NAMALWA (cell line): ENCODE data around the gene MAPK9.
"Not testable (repeated sequence)": the region's sequence is repeated elsewhere in the genome, so short reads cannot be mapped to it uniquely, and the experiment has no call there.

Experiments
- DNase-seq: peaks from one replicate; pipeline ENCODE4 v3.0.0-alpha.2; 2015; ENCODE audit warnings: low spot score

Gene MAPK9

DNA sequence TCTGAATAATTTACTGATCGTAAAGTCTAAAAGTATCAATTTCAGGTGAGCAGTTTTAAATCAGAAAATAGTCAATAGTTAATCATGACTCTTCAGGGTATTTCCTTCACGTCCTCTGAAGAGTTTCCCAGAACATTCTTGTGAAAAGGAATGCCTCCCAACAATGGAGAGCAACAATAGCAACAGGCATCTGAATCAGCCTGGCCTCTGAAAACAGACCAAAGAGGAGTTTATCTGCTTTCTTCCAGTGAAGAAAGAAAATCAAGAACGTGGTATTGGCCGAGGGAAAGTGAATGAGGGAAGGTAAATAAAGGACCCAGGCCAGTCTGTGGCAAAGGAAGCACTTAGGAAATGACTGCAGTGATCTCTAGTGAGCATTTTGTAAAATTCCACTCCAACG is 56.8 kb downstream of the MAPK9 start:
- DNase-seq: no peak

DNA sequence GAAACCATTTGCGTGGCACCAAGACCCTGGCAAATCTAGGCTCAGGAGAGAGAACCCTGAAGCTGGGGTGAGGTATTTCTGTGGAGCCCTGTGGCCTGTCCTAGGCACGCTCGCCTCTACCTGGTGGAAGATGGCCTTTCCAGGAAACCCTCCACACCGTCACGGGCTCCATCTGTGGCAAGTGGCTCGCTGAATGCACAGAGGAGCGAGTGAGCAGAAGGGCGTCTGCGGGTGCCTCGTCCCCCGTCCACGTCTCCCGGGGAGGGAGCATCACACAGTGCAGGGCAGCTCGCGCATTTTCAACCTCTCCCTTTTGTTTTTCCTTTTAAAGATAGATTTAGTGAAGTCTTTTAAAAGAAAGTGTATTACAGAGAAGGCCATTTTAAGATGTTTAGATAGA is 57.6 kb downstream of the MAPK9 start:
- no peak for DNase-seq

DNA sequence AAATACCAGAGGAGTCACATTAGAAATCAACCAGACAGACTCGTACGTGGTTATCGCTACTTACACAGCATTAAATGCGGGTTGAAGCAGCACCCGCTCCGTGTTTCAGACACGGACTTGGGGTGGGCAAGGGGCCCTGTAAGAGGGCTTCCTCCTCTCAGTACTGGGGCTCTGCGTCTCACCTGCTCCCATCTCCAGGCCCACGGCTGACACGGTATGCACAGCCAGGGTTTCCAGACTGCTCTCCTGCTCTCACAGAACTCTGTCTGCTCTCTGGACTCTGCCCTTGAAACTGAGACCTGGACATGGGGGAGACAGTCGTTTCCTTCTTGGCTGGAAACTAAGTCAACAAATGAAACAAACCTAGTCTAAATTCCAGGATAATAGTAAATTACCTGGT is 58.2 kb downstream of the MAPK9 start:
- no peak for DNase-seq

DNA sequence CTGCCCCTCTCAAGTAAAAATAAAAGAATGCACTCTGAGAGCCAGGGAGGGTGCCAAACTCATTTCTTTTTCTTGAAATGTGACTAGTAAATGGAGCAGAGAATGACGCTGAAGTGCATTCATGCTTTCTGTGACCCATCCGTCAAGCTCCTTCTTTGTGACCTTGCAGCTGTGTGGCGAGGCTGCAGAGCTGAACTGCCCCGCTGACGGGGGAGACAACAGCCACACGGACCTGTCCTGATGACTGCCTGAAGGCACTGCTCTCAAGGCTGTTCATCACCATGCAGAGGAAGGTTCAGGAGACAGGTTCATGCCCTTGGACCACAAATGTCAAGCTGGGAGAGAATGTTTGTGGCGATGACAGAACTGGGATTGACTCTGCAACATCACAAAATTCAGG is 61.9 kb downstream of the MAPK9 start:
- no peak for DNase-seq

DNA sequence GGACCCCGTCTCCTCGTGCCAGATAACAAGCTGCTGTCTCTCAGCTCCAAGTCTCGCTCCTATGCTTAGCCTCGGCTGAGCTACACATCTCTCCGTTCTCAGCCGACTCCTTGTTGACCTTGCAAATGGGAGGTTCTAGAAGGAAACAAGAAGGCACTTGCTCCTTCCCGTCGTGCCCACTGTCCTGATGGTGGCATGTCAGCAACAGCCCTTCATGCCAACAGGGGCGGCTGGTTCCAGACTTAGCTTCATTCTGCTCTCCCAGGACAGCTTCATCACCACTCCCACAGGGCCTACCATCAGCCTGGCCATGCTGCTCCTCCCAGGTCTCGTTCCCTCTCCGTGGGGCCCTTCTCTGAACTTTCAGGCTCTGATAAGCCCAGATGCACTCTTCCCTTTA is 69.8 kb downstream of the MAPK9 start:
- no peak for DNase-seq

DNA sequence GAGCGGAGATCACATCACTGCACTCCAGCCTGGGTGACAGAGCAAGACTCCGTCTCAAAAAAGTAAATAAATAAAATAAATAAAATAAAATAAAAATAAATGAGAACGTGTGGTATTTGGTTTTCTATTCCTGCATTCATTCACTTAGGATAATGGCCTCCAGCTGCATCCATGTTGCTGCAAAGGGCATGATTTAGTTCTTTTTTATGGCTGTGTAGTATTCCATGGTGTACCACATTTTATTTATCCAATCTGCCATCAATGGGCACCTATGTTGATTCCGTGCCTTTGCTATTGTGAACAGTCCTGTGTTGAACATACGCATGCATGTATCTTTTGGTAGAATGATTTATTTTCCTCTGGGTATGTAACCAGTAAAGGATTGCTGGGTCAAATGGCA is 74.1 kb downstream of the MAPK9 start:
- no peak for DNase-seq

DNA sequence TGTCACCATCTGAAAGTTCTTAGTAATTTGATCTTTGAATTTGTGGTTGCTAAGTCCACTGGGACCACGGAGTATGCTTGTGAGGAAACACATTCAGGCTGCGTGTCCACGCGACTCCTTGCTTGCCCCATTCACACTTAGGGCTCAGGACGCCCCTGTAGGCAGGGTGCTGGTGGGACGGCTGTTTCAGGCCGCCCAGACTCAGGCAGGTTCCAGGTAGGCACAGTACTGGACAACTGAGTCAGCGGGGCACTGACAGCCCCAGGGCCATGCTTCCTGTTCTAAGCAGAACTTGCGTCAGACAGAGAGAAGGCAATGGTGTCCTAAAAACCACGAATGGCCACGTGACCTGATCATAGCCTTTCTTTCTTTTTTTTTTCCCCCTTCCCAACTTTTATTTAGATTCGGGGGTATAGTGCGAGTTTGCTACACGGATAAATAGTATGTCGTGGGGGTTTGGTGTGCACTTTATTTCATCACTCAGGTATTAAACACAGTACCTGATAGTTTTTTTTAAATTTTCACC is 75.2 kb downstream of the MAPK9 start:
- DNase-seq: no peak

DNA sequence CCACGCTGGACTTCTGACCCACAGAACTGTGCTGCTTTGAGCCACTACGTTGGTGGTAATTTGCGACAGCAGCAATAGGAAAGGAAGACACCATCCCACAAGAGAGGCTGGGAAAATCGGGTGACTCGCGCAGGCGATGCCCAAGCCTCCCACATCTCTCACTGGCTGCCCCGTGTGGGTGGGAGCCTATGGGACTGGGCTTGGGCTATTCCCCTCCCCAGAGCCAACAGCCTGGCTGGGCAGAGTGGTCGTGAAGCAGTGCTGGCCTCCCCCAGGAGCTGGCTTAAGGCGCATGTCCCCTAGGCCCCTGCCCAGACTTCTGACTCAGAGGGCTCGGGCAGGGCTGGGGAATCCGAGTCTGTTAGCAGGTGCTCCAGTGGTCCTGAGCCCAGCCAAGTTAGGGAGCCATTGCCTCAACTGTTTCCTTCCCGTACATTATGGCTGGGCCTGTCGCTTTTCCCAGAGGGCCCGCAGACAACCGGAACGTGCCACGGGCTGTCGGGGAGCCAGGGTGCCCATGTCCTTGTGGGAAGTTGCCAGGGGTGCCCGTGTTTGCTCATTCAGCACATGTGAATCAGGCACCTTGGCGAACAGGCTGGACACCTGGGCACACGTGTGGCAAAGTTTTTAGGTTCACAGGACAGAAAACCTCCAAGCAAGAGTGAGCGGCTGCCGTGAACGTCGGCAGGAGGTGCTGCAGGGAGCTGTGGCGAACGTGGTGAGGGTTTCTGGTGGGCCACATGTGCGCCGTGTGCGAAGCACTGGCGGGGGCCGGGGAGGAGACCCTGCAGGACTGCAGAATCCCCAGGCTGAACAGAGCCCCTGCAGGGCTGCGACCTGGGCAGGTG is 75.9 kb downstream of the MAPK9 start:
- no peak for DNase-seq

DNA sequence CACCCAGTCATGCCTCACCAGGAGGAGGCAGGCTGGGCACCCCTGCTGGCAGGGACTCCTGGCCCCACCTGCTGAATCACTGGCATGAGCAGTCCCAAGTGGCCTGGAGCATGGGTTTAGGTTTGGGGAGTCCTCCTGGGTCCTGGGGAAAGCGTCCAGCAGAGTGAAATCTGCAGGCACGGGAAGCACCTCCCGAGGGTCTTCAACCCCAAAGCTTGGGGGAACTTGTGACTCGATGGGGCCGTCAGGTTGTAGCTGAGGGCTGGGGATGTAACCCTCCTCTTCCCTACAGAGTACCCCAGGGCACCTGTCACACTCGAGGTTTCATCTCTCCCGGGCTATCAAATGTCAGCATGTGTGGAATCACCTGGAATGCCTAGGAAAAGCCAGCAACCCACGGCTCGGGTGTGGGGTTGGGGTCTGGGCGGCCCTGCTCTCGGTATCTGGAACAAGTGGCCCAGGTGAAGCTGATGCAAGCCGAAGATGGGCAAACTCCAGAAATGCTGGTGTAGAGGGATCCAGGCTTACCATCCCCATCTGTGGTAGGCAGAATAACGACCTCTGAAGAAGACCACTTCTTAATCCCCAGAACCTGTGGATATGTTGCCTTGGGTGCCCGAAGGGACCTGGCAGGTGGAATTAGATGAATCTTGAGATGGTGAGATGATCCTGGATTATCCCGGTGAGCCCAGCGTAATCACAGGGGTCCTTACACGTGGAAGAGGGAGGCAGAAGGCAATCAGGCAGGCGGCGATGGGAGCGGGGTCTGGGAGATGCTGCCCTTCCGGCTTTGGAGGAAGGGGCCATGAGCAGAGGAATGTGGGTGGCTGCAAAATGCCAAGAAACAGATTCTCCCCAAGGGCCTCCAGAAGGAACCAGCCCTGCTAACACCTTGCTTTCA is 76.8 kb downstream of the MAPK9 start:
- DNase-seq: no peak

DNA sequence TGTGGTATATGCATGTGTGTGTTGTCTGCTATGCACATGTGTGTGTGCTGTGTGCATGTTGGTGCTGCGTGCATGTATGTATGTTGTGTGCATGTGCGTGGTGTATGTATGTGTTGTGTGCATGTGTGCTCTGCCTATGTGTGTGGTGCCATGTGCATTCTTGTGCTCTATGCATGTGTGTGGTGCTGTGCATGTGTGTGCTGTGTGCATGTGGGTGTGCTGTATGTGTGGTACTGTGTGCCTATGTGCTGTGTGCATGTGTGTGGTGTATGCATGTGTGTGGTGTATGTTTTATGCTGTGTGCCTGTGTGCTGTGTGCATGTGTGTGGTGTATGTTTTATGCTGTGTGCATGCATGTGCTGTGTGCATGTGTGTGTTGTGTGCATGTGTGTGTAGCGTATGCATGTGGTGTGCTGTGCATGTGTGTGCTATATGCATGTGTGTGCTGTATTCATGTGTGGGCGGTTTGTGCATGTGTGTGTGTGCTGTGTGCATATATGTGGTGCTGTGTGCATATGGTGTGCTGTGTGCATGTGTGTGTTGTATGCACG is 78.2 kb downstream of the MAPK9 start:
- no peak for DNase-seq

DNA sequence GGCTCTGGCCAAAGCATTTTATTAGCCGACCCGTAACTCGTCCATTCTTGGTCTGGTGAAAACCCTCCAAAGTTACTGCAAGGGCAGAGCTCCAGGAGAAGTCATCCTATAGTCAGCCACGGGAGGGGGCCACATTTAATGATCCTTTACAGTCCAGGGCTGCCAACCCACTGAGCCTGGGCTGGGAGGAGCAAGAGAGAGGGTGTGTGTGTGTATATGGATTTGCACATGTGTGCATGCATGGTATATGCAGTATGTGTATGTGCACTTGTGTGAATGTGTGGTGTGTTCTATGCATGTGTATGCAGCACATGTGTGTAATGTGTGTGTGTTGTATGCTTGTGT is 78.7 kb downstream of the MAPK9 start:
- no peak for DNase-seq

DNA sequence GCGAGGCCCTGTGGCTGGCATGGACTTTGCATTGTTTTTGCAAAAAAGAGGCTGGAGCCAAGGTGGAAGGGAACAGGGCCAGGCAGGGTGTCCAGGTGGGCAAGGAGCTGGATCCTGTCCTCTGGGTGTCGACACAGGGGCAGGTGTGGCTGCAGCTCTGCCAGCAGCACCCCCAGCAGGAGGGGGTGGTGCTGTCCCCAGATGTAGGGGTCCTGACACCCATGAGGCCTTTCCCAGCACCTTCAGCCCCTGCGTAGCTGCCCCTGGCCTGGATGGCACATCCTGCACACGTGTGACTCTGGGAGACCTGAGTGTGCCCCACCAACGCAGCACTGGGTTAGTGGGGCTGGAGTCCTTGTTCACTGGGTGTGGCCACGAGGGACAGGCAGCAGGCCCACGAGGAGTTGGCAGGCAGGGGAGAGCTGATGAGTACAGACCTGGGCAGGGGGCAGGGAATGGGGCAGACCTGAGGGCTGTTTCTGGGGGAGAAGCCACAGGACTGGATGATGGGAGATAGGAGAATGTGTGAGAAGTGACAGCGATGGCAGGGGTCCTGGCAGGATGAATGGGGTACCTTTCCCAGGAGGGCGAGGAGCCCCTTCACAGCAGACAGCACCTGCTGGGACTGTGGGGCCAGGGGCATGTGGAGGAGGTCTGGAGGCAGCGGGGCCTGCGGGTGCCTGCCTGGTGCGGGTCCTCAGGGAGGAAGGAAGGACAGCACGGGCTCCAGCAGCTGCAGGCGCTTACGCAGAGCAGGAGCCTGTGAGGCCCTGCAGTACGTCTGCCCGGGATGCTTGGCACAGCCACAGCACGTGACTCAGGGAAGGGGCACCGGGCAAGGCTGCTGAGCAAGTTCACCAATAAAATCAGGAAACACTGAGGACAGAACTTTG is 79.3 kb downstream of the MAPK9 start:
- no peak for DNase-seq

DNA sequence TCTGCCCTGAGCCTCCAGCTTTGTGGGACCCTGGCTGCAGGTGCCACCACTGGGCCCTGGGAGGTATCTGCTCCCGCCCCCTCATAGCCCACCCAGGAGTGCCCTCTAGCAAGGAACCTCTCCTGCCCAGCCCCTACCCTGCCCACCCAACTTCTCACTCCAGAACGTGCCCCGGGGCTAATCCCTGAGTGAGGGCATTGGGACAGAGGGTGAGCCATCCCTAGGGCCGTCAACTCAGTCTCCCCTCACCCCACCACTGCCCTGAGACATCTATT is 80.2 kb downstream of the MAPK9 start:
- DNase-seq: no peak

DNA sequence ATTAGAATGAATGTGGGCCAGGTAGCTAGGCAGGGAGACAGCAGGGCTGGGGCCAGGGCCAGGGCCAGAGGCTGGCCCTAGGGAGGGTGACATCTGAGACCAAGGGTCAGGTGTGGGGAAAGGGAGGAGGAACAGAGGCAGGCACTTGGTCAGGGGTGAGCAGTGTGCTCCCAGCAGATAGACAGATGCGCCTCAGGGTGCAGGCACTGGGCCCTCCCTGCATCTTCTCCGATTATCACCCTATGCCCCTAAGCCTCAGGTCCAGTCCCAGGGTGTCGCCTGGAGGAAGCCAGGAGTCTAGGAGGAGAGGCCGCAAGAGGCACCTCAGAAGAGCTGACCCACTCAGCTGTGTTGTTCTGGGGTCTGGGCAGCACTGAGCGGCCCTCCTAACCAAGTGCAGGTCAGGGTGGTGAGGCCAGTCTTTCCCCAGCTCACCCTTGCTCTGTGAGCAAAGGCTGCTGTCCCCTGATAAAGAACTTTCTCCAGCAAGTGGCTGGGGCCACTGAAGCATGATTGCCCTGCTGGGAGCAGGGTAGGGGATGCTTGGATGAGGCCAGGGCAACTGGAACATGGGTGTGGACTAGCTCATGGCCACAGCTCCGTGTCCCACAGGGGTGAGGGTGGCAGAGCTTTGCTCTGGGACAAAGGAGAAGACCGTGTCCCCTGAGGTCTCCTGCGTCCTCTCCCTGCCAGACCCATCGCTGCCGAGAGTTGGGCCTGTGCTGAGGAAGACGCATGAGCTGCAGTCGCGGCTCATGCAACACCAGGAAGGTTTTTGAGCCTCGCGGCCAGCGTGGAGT is 80.7 kb downstream of the MAPK9 start:
- DNase-seq: no peak

DNA sequence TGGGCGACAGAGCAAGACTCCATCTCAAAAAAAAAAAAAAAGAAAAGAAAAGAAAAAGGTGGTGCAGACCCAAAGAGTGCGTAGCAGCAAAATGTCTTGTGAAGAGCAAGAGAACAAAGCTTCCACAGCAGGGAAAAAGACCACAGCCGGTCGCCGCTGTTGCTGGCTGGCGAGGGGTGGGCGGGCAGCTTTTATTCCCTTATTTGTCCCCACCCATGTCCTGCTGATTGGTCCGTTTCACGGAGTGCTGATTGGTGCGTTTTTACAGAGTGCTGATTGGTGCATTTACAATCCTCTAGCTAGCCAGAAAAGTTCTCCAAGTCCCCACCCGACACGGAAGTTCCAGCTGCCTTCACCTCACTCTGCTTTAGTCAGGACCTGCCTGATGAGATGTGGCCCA is 81.8 kb downstream of the MAPK9 start:
- DNase-seq: not testable (repeated sequence)

DNA sequence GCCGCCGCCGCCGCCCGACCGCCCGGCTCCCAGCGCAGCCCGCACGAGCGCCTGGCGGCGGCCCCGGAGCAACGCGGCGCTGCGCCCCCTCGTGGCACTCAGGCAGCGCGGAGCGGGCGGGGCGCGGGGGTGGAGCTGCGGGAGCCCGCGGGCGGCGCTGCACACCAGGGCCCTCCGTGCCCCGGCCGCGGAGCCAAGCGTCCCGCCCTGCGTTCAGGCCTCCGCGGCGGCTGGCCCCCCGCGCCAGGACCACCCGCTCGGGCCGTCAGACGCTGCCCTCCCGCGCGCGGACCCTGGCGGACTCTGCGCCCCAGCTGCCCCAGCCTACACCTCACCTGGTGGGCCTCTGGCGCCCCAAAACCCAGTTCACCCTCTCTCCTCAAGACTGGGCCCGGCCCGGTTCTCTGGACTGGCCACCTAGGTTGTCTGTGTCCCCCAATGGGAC is 82.7 kb downstream of the MAPK9 start, which contains the start of gene RASGEF1C:
Gene RASGEF1C (minus strand): TSS at position 75 of the 445 bp plus-strand sequence. CDS start 71,159 bp downstream, outside the sequence.
- DNase-seq: no peak

DNA sequence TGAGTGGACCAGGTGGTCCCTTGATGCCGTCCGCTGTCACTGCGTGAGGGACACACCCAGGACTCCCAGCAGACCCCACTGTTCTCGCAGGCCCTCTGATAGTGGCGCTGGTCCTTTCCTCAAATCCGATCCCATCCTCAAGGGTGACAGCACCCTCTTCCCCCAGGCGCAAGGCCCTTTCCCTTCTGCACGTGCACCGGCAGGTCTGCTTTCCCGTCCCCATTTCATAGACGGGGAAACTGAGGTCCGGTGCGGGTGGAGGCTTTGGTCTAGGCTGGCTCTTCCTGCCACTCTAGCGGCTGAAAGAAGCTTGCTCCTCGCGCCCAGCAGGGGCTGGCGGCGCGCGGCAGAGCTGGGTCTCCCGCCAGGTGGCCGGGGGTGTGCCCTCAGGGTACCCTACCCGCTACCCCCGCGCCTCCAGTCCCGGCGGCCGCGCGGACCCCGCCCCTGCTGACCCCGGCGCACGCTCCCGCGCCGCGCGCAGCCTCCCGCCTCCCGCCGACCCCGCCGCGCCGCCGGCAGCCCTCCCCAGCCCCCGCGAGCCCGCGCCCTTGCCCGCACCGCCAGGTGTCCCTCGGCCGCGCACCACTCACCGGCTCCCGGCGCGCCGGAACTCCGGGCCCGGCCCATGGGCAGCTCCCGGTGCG is 83.3 kb downstream of the MAPK9 start:
- no peak for DNase-seq

DNA sequence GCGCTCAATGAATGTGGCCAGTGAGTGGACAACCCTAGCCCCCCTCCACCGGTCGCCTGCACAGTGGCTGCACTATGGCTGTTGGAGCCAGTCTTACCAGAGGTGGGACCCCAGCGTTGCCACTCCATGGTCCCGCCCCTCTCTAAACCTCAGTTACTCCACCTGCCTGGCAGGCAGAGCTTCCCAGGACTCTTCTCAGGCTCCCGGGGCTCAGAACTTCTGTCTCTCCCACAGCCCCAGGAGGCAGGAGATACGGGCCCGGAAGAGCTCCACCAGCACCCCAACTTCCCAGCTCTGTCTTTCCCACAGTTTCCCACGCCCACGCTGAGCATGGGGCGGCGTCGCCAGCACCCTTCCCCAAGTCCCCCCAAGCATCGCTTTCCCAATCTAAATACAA is 83.8 kb downstream of the MAPK9 start:
- no peak for DNase-seq

DNA sequence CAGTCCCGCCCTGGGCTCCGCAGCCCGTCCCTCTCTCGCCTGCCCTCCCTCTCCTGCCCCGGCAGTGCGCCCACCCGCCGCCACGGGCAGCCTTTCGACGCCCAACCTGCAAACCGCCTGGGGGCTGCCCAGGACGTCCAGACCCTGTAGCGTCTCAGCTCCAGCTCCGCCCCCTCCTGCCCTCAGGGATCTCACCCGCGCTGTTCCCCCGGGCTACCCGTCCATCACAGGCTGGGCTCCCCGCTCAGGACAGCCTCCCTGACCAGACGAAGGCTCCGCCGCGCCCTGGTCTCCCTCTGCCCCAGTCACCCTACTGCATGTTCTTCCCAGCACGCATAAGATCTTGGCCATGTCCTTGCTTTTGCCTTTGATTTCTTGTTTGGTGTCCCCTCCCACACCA is 84.3 kb downstream of the MAPK9 start:
- no peak for DNase-seq

DNA sequence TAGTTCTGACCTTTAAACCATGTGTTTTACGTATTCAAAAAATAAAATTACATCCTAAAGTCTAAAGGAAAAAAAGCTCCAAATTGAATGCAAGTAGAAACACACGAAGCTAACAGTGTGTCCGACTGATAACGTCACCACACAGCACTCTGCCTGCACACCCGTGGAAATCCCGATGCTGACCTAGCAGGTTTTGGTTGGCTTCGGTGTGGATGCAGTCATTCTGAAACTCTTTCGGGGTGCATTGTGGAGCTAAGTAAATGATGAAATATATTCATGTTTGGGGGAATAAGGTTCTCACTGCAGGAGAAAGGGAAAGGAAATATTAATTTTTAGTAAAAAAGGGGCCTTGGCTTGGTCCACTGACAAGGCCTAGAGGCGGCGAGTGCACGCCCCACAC is 84.9 kb downstream of the MAPK9 start:
- no peak for DNase-seq
